ENCODE results near the gene SLC2A4RG.

The SLC2A4RG gene

DNA sequence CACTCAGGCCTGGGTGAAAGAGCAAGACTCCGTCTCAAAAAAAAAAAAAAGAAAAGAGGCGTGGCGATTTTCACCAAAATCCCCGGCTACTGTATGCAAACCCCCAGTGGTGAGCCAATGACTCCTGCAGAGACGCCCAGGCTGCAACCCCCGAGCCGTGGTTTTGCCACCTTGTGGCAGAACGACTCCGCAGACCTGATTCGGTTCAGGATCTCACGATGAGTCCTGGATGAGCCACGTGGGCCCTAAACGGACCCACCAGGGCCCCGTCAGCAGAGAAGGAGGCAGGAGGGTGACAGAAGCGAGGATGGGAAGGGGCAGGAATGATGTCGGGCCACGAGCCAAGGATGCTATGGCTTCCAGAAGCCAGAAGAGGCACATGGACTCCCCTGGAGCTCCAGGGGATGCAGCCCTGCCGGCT, 42.5 kb downstream of the SLC2A4RG start:
- no peak for TF ChIP-seq CTCF (IDR thresholded peaks at IDR 0.05; ENCODE audit: low read depth, low read length)

DNA sequence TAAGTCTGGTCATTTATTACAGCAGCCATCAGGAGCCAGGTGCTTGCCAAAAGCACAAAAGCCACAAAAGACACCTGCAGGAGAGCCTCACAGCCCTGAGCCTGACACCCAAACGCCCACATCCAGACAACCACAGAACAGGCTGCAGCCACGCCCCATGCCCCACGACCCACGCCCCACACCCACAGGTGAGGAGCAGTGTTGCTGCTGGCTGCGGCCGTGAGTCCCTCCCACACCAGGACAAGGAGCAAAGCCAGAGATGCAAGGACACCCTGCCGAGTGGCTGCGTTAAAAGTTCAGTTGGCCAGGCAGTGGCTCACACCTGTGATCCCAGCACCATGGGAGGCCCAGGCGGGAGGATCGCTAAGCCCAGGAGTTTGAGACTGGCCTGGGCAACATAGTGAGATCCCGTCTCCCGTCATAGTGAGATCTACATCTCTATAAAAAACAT, 43.0 kb downstream of the SLC2A4RG start:
- H3K4me3 ChIP-seq (ENCODE audit: low read depth, low read length), result no peak overlapping the region
- no peak for TF ChIP-seq CTCF (IDR thresholded peaks at IDR 0.05; ENCODE audit: low read depth, low read length)

More for the DNA sequence above, 42.5 kb downstream of the SLC2A4RG start:
- no peak overlapping the region for H3K4me3 ChIP-seq (ENCODE audit: low read depth, low read length)

DNA sequence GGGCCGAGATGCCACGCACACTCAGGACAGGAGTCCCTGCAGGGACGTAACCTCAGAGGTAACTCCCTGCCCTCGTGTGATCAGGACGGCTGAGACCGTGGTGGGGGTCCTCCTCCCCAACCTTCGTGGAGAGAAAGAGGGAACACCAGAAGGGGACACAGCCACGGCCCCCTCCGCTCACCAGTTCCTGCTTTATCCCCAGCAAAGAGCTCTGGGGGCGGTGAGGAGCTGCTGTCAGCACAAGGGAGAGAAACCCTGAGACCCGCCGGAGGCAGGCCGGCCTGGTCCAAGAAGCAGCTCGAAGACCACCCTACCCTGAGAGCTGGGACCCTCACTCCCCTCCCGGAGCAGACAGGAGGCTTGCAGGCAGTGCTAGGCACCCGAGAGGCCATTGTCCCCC, 44.4 kb downstream of the SLC2A4RG start:
- no peak overlapping the region for H3K4me3 ChIP-seq (ENCODE audit: low read depth, low read length)
- no peak for TF ChIP-seq CTCF (IDR thresholded peaks at IDR 0.05; ENCODE audit: low read depth, low read length)

DNA sequence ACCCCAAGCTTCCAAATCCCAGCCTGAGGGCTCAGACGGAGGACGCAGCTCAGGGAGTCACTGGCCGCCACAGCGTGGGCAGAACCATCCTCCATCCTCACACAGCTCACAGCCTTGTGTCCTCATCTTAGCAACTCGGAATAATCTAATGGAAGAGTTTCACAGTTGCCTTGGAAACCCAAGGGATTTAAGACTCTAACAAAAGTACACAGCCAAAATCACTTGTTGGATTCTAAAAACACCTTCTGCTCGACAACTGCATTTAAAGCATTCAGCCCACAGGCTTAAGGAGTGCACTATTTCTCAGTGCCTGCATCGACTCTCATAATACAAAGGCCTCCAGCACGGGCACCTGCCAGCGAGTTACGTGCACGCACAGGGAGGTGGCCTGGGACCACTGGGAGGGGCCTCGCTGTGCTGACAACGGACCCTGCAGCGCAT, 46.1 kb downstream of the SLC2A4RG start:
- H3K4me3 ChIP-seq (ENCODE audit: low read depth, low read length), result no peak overlapping the region
- TF ChIP-seq CTCF (IDR thresholded peaks at IDR 0.05; ENCODE audit: low read depth, low read length), result no peak

DNA sequence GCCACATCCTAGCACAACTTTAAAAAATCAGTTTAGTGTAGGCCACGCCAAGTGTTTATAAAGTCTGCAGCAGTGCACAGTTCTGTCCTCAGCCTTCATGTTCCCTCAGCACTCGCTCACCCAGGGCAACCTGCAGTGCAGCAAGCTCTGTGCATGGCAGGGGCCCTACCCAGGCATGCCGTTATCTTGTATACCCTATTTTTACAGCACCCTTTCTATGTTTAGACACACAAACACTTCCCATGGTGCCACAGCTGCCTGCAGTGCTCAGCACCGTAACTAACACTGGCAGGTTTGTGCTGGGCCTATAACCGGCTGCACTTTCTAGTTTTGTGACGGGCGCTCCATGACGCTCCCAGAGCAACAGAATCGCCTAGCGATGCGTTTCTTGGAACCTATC, 47.7 kb downstream of the SLC2A4RG start:
- no peak for TF ChIP-seq CTCF (IDR thresholded peaks at IDR 0.05; ENCODE audit: low read depth, low read length)
- no peak overlapping the region for H3K4me3 ChIP-seq (ENCODE audit: low read depth, low read length)

DNA sequence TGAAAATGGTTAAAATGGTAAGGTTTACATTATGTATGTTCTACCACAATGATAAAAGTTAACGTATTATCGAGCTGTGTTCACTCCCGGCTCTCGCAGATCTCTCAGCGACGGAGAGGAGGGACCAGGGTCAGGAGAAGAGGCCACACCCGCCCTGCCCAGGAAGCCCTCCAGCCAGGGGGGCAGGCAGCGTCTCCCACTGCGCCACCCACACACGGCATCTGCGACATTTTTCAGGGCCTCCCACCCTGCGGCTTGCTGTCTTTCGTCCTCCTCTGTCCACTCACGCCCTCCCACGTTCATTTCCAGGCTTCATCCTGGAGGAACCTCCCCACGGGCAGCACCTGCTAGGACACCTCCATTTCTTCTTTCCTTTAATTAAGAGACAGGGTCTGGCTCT, 48.2 kb downstream of the SLC2A4RG start:
- no peak for TF ChIP-seq CTCF (IDR thresholded peaks at IDR 0.05; ENCODE audit: low read depth, low read length)
- H3K4me3 ChIP-seq (ENCODE audit: low read depth, low read length), result no peak overlapping the region

GRCh38 chr20:63789836-63790571, 50.4 kb downstream of the SLC2A4RG start:
- no peak overlapping the region for H3K4me3 ChIP-seq (ENCODE audit: low read depth, low read length)
- no peak for TF ChIP-seq CTCF (IDR thresholded peaks at IDR 0.05; ENCODE audit: low read depth, low read length)
